Neural cell (in vitro differentiated cells): ENCODE measurements around the gene TRMO. TPM values are rescaled to one million over a fixed set of nuclear protein-coding genes. Genes with fewer than 3 reads are reported as not detected.
A peak's percentile ranks its signal among the peaks of the same experiment; 100 is the strongest.

Experiments used
- H2AFZ ChIP-seq: fragments of 200-600, 300-800 bp; sonication (generic), shearing (Covaris generic); 2 replicates; pipeline ENCODE4 v1.6.0; 2014; ENCODE audit warnings: low read depth, mild to moderate bottlenecking, antibody characterized with exemption, low read length, moderate library complexity
- H3F3A ChIP-seq: fragments of 200-600 bp; shearing (Covaris generic); 2 replicates; pipeline ENCODE4 v1.6.1; 2016; ENCODE audit warnings: mild to moderate bottlenecking, moderate library complexity, mixed read lengths, antibody characterized with exemption, low read length; ENCODE audit not compliant: insufficient read depth, poor library complexity, severe bottlenecking
- H3K27ac ChIP-seq: fragments of 200-600, 300-800 bp; sonication (generic), shearing (Covaris generic); 2 replicates; pipeline ENCODE4 v1.5.1; 2014; ENCODE audit warnings: mild to moderate bottlenecking, low read length, moderate library complexity
- H3K27me3 ChIP-seq: fragments of 300-800, 200-600 bp; sonication (generic), shearing (Covaris generic); 2 replicates; pipeline ENCODE4 v1.6.0; 2014; ENCODE audit warnings: mild to moderate bottlenecking, low read depth, low read length, moderate library complexity; ENCODE audit not compliant: insufficient read depth
- H3K36me3 ChIP-seq: fragments of 300-800, 200-600 bp; sonication (generic), shearing (Covaris generic); 2 replicates; pipeline ENCODE4 v1.5.1; 2014; ENCODE audit warnings: mild to moderate bottlenecking, antibody characterized with exemption, low read length, moderate library complexity; ENCODE audit not compliant: insufficient read depth
- H3K4me2 ChIP-seq: fragments of 300-800, 200-600 bp; sonication (generic), shearing (Covaris generic); 2 replicates; pipeline ENCODE4 v1.6.0; 2014; ENCODE audit warnings: mild to moderate bottlenecking, low read length
- H3K4me3 ChIP-seq: fragments of 300-800, 200-600 bp; sonication (generic), shearing (Covaris generic); 2 replicates; pipeline ENCODE4 v1.5.1; 2014; ENCODE audit warnings: mild to moderate bottlenecking, low read length, moderate library complexity
- H3K79me2 ChIP-seq: fragments of 200-600 bp; shearing (Covaris generic); replicated peaks from 2 replicates; pipeline ENCODE4 v1.6.0; 2014; ENCODE audit warnings: mild to moderate bottlenecking, low read length, moderate library complexity; ENCODE audit not compliant: insufficient read depth
- H3K9ac ChIP-seq: fragments of 300-800, 200-600 bp; sonication (generic), shearing (Covaris generic); 2 replicates; pipeline ENCODE4 v1.6.1; 2016; ENCODE audit warnings: mild to moderate bottlenecking, low read length, mixed read lengths
- H3K9me2 ChIP-seq: fragments of 200-600 bp; shearing (Covaris generic); 2 replicates; pipeline ENCODE4 v1.6.1; 2016; ENCODE audit warnings: mild to moderate bottlenecking, low read length, mixed read lengths; ENCODE audit not compliant: insufficient read depth
- H3K9me3 ChIP-seq: fragments of 200-600, 300-800 bp; sonication (generic), shearing (Covaris generic); 2 replicates; pipeline ENCODE4 v1.6.1; 2016; ENCODE audit warnings: mild to moderate bottlenecking, mixed run types, low read length, moderate library complexity, mixed read lengths
- H4K20me1 ChIP-seq: fragments of 200-600 bp; shearing (Covaris generic); 2 replicates; pipeline ENCODE4 v1.6.1; 2016; ENCODE audit warnings: mild to moderate bottlenecking, mixed run types; ENCODE audit not compliant: insufficient read depth
- CTCF ChIP-seq: fragments of 450-650 bp; IDR thresholded peaks from 2 replicates; pipeline ENCODE4 v1.5.1; 2014; ENCODE audit warnings: antibody characterized with exemption, mild to moderate bottlenecking, moderate library complexity; ENCODE audit not compliant: poor library complexity, severe bottlenecking
- EP300 ChIP-seq: fragments of 450-650 bp; conservative IDR thresholded peaks from 2 replicates; pipeline ENCODE4 v1.6.1; 2014; ENCODE audit warnings: antibody characterized with exemption, mild to moderate bottlenecking, moderate library complexity; ENCODE audit not compliant: poor library complexity, severe bottlenecking
- EZH2 ChIP-seq: fragments of 200-600, 300-800 bp; shearing (Covaris generic), sonication (generic); IDR thresholded peaks from 2 replicates; pipeline ENCODE4 v1.6.1; 2014; ENCODE audit warnings: antibody characterized with exemption, low read length, borderline replicate concordance, mild to moderate bottlenecking; ENCODE audit not compliant: insufficient read depth, poor library complexity, severe bottlenecking
- MXI1 ChIP-seq: fragments of 450-650 bp; conservative IDR thresholded peaks from 2 replicates; pipeline ENCODE4 v1.6.1; 2014; ENCODE audit warnings: antibody characterized with exemption, mild to moderate bottlenecking; ENCODE audit not compliant: poor library complexity, severe bottlenecking
- POLR2AphosphoS5 ChIP-seq: IDR thresholded peaks from 2 replicates; pipeline ENCODE4 v1.6.1; 2012
- RAD21 ChIP-seq: fragments of 450-650 bp; conservative IDR thresholded peaks from 2 replicates; pipeline ENCODE4 v1.6.1; 2014; ENCODE audit warnings: antibody characterized with exemption, mild to moderate bottlenecking, moderate library complexity
- REST ChIP-seq: IDR thresholded peaks from 2 replicates; pipeline ENCODE4 v1.6.1; 2012; ENCODE audit warnings: borderline replicate concordance
- SMC3 ChIP-seq: fragments of 450-650 bp; conservative IDR thresholded peaks from 2 replicates; pipeline ENCODE4 v1.6.1; 2014; ENCODE audit warnings: antibody characterized with exemption, mild to moderate bottlenecking, moderate library complexity; ENCODE audit not compliant: poor library complexity
- TAF1 ChIP-seq: IDR thresholded peaks from 2 replicates; pipeline ENCODE4 v1.6.1; 2012; ENCODE audit warnings: low read depth
- polyA plus RNA-seq: library from polyadenylated mRNA; depleted of rRNA; stranded (reverse); fragments of >200 nt; gene quantifications from 2 replicates; pipeline ENCODE4 v1.2.3, GENCODE V29; 2014

The TRMO gene
- polyA plus RNA-seq, 1 donor from 2014 or later, result 15.4 TPM

GRCh38 chr9:97857606-97858392 is 64.5 kb downstream of the TRMO start:
- H3K4me3 ChIP-seq, result peak overlapping the region; percentile 64
- no peak for TF ChIP-seq MXI1
- TF ChIP-seq EZH2, result no peak
- TF ChIP-seq TAF1, result no peak
- no peak for TF ChIP-seq REST
- TF ChIP-seq SMC3, result no peak
- TF ChIP-seq POLR2AphosphoS5, result no peak
- no peak for TF ChIP-seq CTCF
- TF ChIP-seq EP300, result no peak
- TF ChIP-seq RAD21, result no peak
- H3K79me2 ChIP-seq, result no peaks in the 10 kb centered on the region
- H3K9me2 ChIP-seq, result no peaks in the 10 kb centered on the region
- H2AFZ ChIP-seq, result no peak overlapping the region
- no peak overlapping the region for H3K27ac ChIP-seq
- no peak overlapping the region for H3K9ac ChIP-seq
- H3K9me3 ChIP-seq, result no peaks in the 10 kb centered on the region
- no peaks in the 10 kb centered on the region for H3F3A ChIP-seq
- H3K36me3 ChIP-seq, result no peaks in the 10 kb centered on the region
- peak overlapping the region; percentile 41 for H3K4me2 ChIP-seq
- H4K20me1 ChIP-seq, result no peaks in the 10 kb centered on the region
- H3K27me3 ChIP-seq, result peaks cover 82% of the 10 kb centered on the region

GRCh38 chr9:97856857-97857605 is 65.3 kb downstream of the TRMO start:
- Histone ChIP-seq H3F3A (no peaks in the 10 kb centered on the region), H3K4me2 (peak overlapping the region; percentile 41), H2AFZ (no peak overlapping the region), H3K27me3 (peaks cover 90% of the 10 kb centered on the region), H3K4me3 (peak overlapping the region; percentile 64), H3K9ac (no peak overlapping the region), H3K79me2 (no peaks in the 10 kb centered on the region), H3K9me3 (no peaks in the 10 kb centered on the region), H3K9me2 (no peaks in the 10 kb centered on the region), H3K36me3 (no peaks in the 10 kb centered on the region), H4K20me1 (no peaks in the 10 kb centered on the region), H3K27ac (no peak overlapping the region)
- no peak for TF ChIP-seq SMC3
- no peak for TF ChIP-seq POLR2AphosphoS5
- no peak for TF ChIP-seq CTCF
- TF ChIP-seq RAD21, result no peak
- TF ChIP-seq REST, result no peak
- TF ChIP-seq EP300, result no peak
- no peak for TF ChIP-seq EZH2
- TF ChIP-seq TAF1, result no peak
- TF ChIP-seq MXI1, result no peak
